Measurements from ENCODE around the gene TPSD1. TPM values are rescaled to one million over a fixed set of nuclear protein-coding genes. Genes with fewer than 3 reads are reported as not detected.
A peak's percentile ranks its signal among the peaks of the same experiment; 100 is the strongest.

The TPSD1 gene
- polyA plus RNA-seq, 2 of the 4 experiments (the other 2 are of a cell fraction), result not detected

- Histone ChIP-seq H3K4me3 (no peak overlapping the region), H3K4me2 (peak overlapping the region; percentile 76), H3K27ac (peak overlapping the region; percentile 58 to 89; a peak in 4 of 6 replicates), H3K4me1 (peaks cover 28% of the 10 kb centered on the region), H3K9me3 (no peaks in the 10 kb centered on the region)
- TF ChIP-seq HDAC2 (IDR thresholded peaks at IDR 0.05), result no peak
- TF ChIP-seq ZNF302 (CRISPR knock-in tag; IDR thresholded peaks at IDR 0.05), result no peak
- no peak for TF ChIP-seq NFE2L2 (conservative IDR thresholded peaks at IDR 0.05; ENCODE audit: low read length)
- TF ChIP-seq ESRRA (IDR thresholded peaks at IDR 0.05; ENCODE audit: borderline replicate concordance, low read length), result no peak
- TF ChIP-seq SMC3 (IDR thresholded peaks at IDR 0.05), result no peak
- TF ChIP-seq CEBPB (IDR thresholded peaks at IDR 0.05), result no peak
- TF ChIP-seq MAX (IDR thresholded peaks at IDR 0.05), result no peak
- WGBS (ENCODE audit: missing lambda C conversion rate), result 76% methylated on average over 12 of the region's 12 CpGs
- ChIA-PET CTCF (interaction anchor here (0.6 to 4.5 kb wide), 23 partner anchors 11 to 456 kb away, joined by 3 to 22 read pairs (median 4); no protein-coding TSS in a partner anchor), POLR2A (interaction anchor here (1.5 kb wide), 1 partner anchor 8 kb away, joined by 4 read pairs; the partner anchor contains the start of gene UBE2I)
- ATAC-seq (no peak), DNase-seq (ENCODE audit: low read depth in 1 of 2, low spot score in 1 of 2) (no peak), FAIRE-seq (no peak)
Observed at GRCh38 chr16:1301562-1301961, 45.7 kb downstream of the TPSD1 start.

GRCh38 chr16:1305823-1306222 lies 50.0 kb downstream of the TPSD1 start:
- peaks cover 14% of the 10 kb centered on the region; the same call in 1 of the 3 replicates for H3K4me1 ChIP-seq

GRCh38 chr16:1306334-1306733 lies 50.5 kb downstream of the TPSD1 start:
- CTCF ChIA-PET, result no interaction called here
- TF ChIP-seq HES2 (IDR thresholded peaks at IDR 0.05) (no peak), POLR2AphosphoS2 (conservative IDR thresholded peaks at IDR 0.05; ENCODE audit: low read length) (no peak), CHD2 (IDR thresholded peaks at IDR 0.05; ENCODE audit: low read length, partially characterized antibody) (no peak), KDM5A (IDR thresholded peaks at IDR 0.05) (no peak), RAD21 (conservative IDR thresholded peaks at IDR 0.05 in 1 of 2, IDR thresholded peaks at IDR 0.05 in 1 of 2) (no peak), EHF (CRISPR knock-in tag; IDR thresholded peaks at IDR 0.05) (no peak), SREBF2 (IDR thresholded peaks at IDR 0.05) (no peak), RCOR1 (IDR thresholded peaks at IDR 0.05; ENCODE audit: low read depth, low read length) (no peak), BHLHE40 (IDR thresholded peaks at IDR 0.05; ENCODE audit: low read depth, low read length) (no peak), REST (IDR thresholded peaks at IDR 0.05) (no peak), MAX (IDR thresholded peaks at IDR 0.05) (no peak), FOXS1 (CRISPR knock-in tag; IDR thresholded peaks at IDR 0.05) (no peak), MAZ (IDR thresholded peaks at IDR 0.05; ENCODE audit: borderline replicate concordance, low read depth, low read length) (no peak), RNF2 (IDR thresholded peaks at IDR 0.05; ENCODE audit: borderline replicate concordance, low read depth) (no peak), E2F6 (IDR thresholded peaks at IDR 0.05; ENCODE audit: borderline replicate concordance, low read depth) (no peak), HOXB13 (CRISPR knock-in tag; IDR thresholded peaks at IDR 0.05; ENCODE audit: low read depth) (no peak), ZNF302 (CRISPR knock-in tag; IDR thresholded peaks at IDR 0.05) (no peak), USF2 (IDR thresholded peaks at IDR 0.05) (no peak), PHF8 (IDR thresholded peaks at IDR 0.05; ENCODE audit: borderline replicate concordance, low read depth) (no peak)
- Histone ChIP-seq H3K4me1 (peaks cover 15% of the 10 kb centered on the region), H3K4me2 (no peak overlapping the region), H3K27ac (no peak overlapping the region), H3K4me3 (no peak overlapping the region), H3K9me3 (no peaks in the 10 kb centered on the region)
- POLR2A ChIA-PET, result no interaction called here
- FAIRE-seq, result no peak
- ATAC-seq, result no peak
- WGBS (ENCODE audit: missing lambda C conversion rate), result 87% methylated on average over 4 of the region's 4 CpGs
- no peak for DNase-seq (ENCODE audit: low read depth in 1 of 2, low spot score in 1 of 2)

More at GRCh38 chr16:1305823-1306222, 50.0 kb downstream of the TPSD1 start:
- ATAC-seq, result no peak
- no peak for DNase-seq (ENCODE audit: low read depth in 1 of 2, low spot score in 1 of 2)
- POLR2A ChIA-PET, result interaction anchor here (0.8 kb wide), 1 partner anchor 39 kb away, joined by 3 read pairs; no protein-coding TSS in a partner anchor
- Histone ChIP-seq H3K4me3 (no peak overlapping the region), H3K27ac (no peak overlapping the region), H3K4me2 (no peak overlapping the region), H3K9me3 (no peaks in the 10 kb centered on the region)
- TF ChIP-seq RFX5 (IDR thresholded peaks at IDR 0.05) (no peak), EP300 (IDR thresholded peaks at IDR 0.05) (no peak), HOXB5 (CRISPR knock-in tag; IDR thresholded peaks at IDR 0.05) (no peak), NR3C1 (IDR thresholded peaks at IDR 0.05) (no peak), NPAS2 (CRISPR knock-in tag; IDR thresholded peaks at IDR 0.05; ENCODE audit: borderline replicate concordance) (no peak), RARB (CRISPR knock-in tag; IDR thresholded peaks at IDR 0.05) (no peak), NFE2L2 (conservative IDR thresholded peaks at IDR 0.05; ENCODE audit: low read length) (no peak)
- no peak for FAIRE-seq
- WGBS (ENCODE audit: missing lambda C conversion rate), result 66% methylated on average over 8 of the region's 12 CpGs
- CTCF ChIA-PET, result interaction anchor here (1.3 kb wide), 1 partner anchor 33 kb away, joined by 6 read pairs; no protein-coding TSS in a partner anchor

Measured in A549 (cell line).